Fibroblast of skin of right biceps (primary cell): Measurements from ENCODE around the gene SLC5A8.

Experiments
- DNase-seq: peaks from one replicate; pipeline ENCODE4 v3.0.0-alpha.2; 2013

SLC5A8 gene

GRCh38 chr12:101209319-101210302, at the start of gene SLC5A8:
Gene SLC5A8 (minus strand): TSS chr12:101210238. CDS start chr12:101209848, 390 bp downstream.
- no peak for DNase-seq

- DNase-seq, result no peak
Observed at GRCh38 chr12:101257357-101257756, 47.3 kb upstream of the SLC5A8 start.

- DNase-seq, result no peak
Observed at GRCh38 chr12:101256266-101256665, 46.2 kb upstream of the SLC5A8 start.

GRCh38 chr12:101243616-101244015, 33.6 kb upstream of the SLC5A8 start:
- no peak for DNase-seq

GRCh38 chr12:101243074-101243473, 33.0 kb upstream of the SLC5A8 start:
- no peak for DNase-seq

GRCh38 chr12:101238800-101239329, 28.8 kb upstream of the SLC5A8 start:
- no peak for DNase-seq

- DNase-seq, result no peak
Observed at GRCh38 chr12:101238306-101238705, 28.3 kb upstream of the SLC5A8 start.

GRCh38 chr12:101235686-101236085, 25.6 kb upstream of the SLC5A8 start:
- no peak for DNase-seq

GRCh38 chr12:101231636-101232035, 21.6 kb upstream of the SLC5A8 start:
- no peak for DNase-seq

- peak; percentile 53 for DNase-seq
Observed at GRCh38 chr12:101230547-101230946, 20.5 kb upstream of the SLC5A8 start.

GRCh38 chr12:101229841-101230241, 19.8 kb upstream of the SLC5A8 start:
- no peak for DNase-seq

GRCh38 chr12:101221301-101221700, 11.3 kb upstream of the SLC5A8 start:
- no peak for DNase-seq

- DNase-seq, result no peak
Observed at GRCh38 chr12:101216810-101217209, 6.8 kb upstream of the SLC5A8 start.

GRCh38 chr12:101207086-101207780, 2.8 kb downstream of the SLC5A8 start:
- DNase-seq, result no peak

GRCh38 chr12:101204602-101205304, 5.3 kb downstream of the SLC5A8 start:
- DNase-seq, result no peak

GRCh38 chr12:101200824-101201223, 9.2 kb downstream of the SLC5A8 start:
- DNase-seq, result no peak

- DNase-seq, result no peak
Observed at GRCh38 chr12:101200145-101200544, 9.9 kb downstream of the SLC5A8 start.

GRCh38 chr12:101186291-101186690, 23.7 kb downstream of the SLC5A8 start:
- DNase-seq, result no peak

GRCh38 chr12:101181776-101182175, 28.3 kb downstream of the SLC5A8 start:
- no peak for DNase-seq

- no peak for DNase-seq
Observed at GRCh38 chr12:101174541-101174940, 35.5 kb downstream of the SLC5A8 start.

GRCh38 chr12:101173197-101173749, 36.8 kb downstream of the SLC5A8 start:
- DNase-seq, result no peak

GRCh38 chr12:101172316-101172715, 37.7 kb downstream of the SLC5A8 start:
- DNase-seq, result no peak

GRCh38 chr12:101168001-101168400, 42.0 kb downstream of the SLC5A8 start:
- DNase-seq, result no peak
